ENCODE measurements around the gene EGLN3.

Gene EGLN3

DNA sequence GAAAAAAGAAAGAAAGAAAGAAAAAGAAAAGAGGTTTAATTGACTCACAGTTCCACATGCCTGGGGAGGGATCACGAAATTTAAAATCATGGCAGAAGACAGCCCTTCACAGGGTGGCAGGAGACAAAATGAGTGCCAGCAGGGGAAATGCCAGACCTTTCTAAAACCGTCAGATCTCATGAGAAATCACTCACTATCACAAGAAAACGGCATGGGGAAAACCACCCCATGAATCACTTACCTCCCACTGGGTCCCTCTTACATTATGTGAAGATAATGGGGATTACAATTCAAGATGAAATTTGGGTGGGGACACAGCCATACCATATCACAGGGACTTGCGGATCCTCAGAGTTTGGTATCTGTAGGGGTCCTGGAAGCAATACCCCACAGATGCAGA is 16.3 kb upstream of the EGLN3 start:
- H3K4me2 ChIP-seq (ENCODE audit: insufficient read depth, low read length), result no peak overlapping the region
- H3K9me3 ChIP-seq (ENCODE audit: insufficient read depth, low read length, severe bottlenecking), result no peaks in the 10 kb centered on the region
- no peak overlapping the region for H3K27ac ChIP-seq (ENCODE audit: low read length)
- no peak for DNase-seq
- no peak overlapping the region for H2AFZ ChIP-seq (ENCODE audit: low read depth, low read length)
- H3K9ac ChIP-seq (ENCODE audit: low read depth, low read length), result no peak overlapping the region
- H3K36me3 ChIP-seq (ENCODE audit: insufficient read depth, low read length), result no peaks in the 10 kb centered on the region
- H3K4me3 ChIP-seq (ENCODE audit: low read depth in 1 of 2, low read length in 2 of 2), result no peak overlapping the region
- TF ChIP-seq, protein P1, sequence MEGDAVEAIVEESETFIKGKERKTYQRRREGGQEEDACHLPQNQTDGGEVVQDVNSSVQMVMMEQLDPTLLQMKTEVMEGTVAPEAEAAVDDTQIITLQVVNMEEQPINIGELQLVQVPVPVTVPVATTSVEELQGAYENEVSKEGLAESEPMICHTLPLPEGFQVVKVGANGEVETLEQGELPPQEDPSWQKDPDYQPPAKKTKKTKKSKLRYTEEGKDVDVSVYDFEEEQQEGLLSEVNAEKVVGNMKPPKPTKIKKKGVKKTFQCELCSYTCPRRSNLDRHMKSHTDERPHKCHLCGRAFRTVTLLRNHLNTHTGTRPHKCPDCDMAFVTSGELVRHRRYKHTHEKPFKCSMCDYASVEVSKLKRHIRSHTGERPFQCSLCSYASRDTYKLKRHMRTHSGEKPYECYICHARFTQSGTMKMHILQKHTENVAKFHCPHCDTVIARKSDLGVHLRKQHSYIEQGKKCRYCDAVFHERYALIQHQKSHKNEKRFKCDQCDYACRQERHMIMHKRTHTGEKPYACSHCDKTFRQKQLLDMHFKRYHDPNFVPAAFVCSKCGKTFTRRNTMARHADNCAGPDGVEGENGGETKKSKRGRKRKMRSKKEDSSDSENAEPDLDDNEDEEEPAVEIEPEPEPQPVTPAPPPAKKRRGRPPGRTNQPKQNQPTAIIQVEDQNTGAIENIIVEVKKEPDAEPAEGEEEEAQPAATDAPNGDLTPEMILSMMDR (IDR thresholded peaks at IDR 0.05; ENCODE audit: borderline replicate concordance, extremely low read depth, low read length, poor library complexity, severe bottlenecking), result no peak
- no peak for ATAC-seq (ENCODE audit: insufficient read depth, low read depth)
- H3K27me3 ChIP-seq (ENCODE audit: insufficient read depth, low read length, poor library complexity), result no peaks in the 10 kb centered on the region
- peaks cover 2% of the 10 kb centered on the region; the same call in 1 of the 2 replicates for H3K4me1 ChIP-seq (ENCODE audit: insufficient read depth, low read length)
- H4K20me1 ChIP-seq (ENCODE audit: insufficient read depth, low read length), result no peaks in the 10 kb centered on the region
- H3K79me2 ChIP-seq (ENCODE audit: insufficient read depth, low read length), result no peaks in the 10 kb centered on the region

DNA sequence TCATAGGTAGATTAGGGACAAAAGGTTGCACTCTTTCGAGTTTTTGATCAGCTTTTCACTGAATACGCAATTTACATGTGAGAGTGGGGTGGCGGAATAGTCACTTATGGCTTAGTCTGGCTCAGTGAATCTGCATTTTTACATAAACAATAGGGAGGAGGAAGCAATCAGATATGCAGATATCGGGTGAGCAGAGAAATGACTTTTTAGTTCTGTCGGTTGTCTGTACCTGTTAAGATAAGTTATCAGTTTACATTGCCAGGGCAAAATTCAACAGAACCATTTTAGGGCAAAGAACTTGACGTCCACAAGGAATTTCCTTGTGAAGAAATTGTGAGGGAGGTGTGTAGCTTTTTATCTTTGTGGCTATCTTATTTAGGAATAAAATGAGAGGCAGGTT is 15.4 kb upstream of the EGLN3 start:
- Histone ChIP-seq H2AFZ (ENCODE audit: low read depth, low read length) (no peak overlapping the region), H3K79me2 (ENCODE audit: insufficient read depth, low read length) (no peaks in the 10 kb centered on the region), H3K4me2 (ENCODE audit: insufficient read depth, low read length) (no peak overlapping the region), H3K4me3 (ENCODE audit: low read depth in 1 of 2, low read length in 2 of 2) (no peak overlapping the region), H3K4me1 (ENCODE audit: insufficient read depth, low read length) (peaks cover 5% of the 10 kb centered on the region; the same call in 1 of the 2 replicates), H3K27me3 (ENCODE audit: insufficient read depth, low read length, poor library complexity) (no peaks in the 10 kb centered on the region), H3K27ac (ENCODE audit: low read length) (no peak overlapping the region), H4K20me1 (ENCODE audit: insufficient read depth, low read length) (no peaks in the 10 kb centered on the region), H3K9ac (ENCODE audit: low read depth, low read length) (no peak overlapping the region), H3K36me3 (ENCODE audit: insufficient read depth, low read length) (no peaks in the 10 kb centered on the region), H3K9me3 (ENCODE audit: insufficient read depth, low read length, severe bottlenecking) (no peaks in the 10 kb centered on the region)
- ATAC-seq (ENCODE audit: insufficient read depth, low read depth), result no peak
- DNase-seq, result no peak
- no peak for TF ChIP-seq EZH2 (IDR thresholded peaks at IDR 0.05; ENCODE audit: borderline replicate concordance, low read depth, low read length, severe bottlenecking)
- TF ChIP-seq, protein P1 (IDR thresholded peaks at IDR 0.05; ENCODE audit: borderline replicate concordance, extremely low read depth, low read length, poor library complexity, severe bottlenecking), result no peak

DNA sequence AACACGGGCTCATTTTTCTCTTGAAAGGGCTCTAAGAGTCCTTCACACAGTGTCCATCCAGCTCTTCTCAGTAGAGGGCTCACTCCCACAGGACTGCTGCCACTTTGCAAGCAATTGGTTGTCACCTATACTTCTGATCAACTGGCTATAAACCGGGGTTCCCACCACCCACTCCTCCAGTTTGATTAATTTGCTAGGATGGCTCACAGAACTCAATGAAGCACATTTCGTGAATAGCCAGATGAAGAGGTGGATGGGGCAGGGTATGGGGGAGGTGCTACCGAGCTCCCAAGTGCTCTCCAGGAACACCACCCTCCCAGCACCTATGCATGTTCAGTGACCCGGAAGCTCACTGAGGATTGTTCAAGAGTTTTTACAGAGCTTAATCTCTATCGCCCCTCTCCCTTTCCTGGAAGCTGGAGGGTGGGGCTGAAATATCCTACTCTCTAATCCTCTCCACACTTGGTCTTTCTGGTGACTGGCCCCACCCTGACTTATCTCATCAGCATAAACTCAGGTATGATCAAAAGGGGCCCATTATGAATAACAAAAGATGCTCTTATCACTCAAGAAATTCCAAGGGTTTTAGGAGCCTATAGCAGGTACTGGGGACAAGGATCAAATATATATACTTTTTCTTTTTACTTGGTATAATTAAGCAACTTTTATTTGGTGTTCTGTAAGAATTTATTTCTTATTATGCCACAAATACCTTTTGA is 13.9 kb upstream of the EGLN3 start:
- DNase-seq, result no peak
- no peaks in the 10 kb centered on the region for H3K79me2 ChIP-seq (ENCODE audit: insufficient read depth, low read length)
- H3K4me1 ChIP-seq (ENCODE audit: insufficient read depth, low read length), result peaks cover 17% of the 10 kb centered on the region
- H4K20me1 ChIP-seq (ENCODE audit: insufficient read depth, low read length), result no peaks in the 10 kb centered on the region
- no peak overlapping the region for H3K4me2 ChIP-seq (ENCODE audit: insufficient read depth, low read length)
- H2AFZ ChIP-seq (ENCODE audit: low read depth, low read length), result no peak overlapping the region
- no peak overlapping the region for H3K27ac ChIP-seq (ENCODE audit: low read length)
- no peaks in the 10 kb centered on the region for H3K9me3 ChIP-seq (ENCODE audit: insufficient read depth, low read length, severe bottlenecking)
- no peak for ATAC-seq (ENCODE audit: insufficient read depth, low read depth)
- no peak overlapping the region for H3K4me3 ChIP-seq (ENCODE audit: low read depth in 1 of 2, low read length in 2 of 2)
- H3K27me3 ChIP-seq (ENCODE audit: insufficient read depth, low read length, poor library complexity), result no peaks in the 10 kb centered on the region
- H3K9ac ChIP-seq (ENCODE audit: low read depth, low read length), result no peak overlapping the region
- TF ChIP-seq, protein P1 (IDR thresholded peaks at IDR 0.05; ENCODE audit: borderline replicate concordance, extremely low read depth, low read length, poor library complexity, severe bottlenecking), result no peak
- TF ChIP-seq EZH2 (IDR thresholded peaks at IDR 0.05; ENCODE audit: borderline replicate concordance, low read depth, low read length, severe bottlenecking), result no peak
- H3K36me3 ChIP-seq (ENCODE audit: insufficient read depth, low read length), result no peaks in the 10 kb centered on the region
